Endothelial cell of umbilical vein (primary cell): ENCODE measurements around the gene METTL26. TPM values are rescaled to one million over a fixed set of nuclear protein-coding genes. Genes with fewer than 3 reads are reported as not detected.

Experiments
- BruUV-seq: library from RNA; stranded (reverse); fragments of 400-500 nt; replicated peaks from 2 replicates; lab custom pipeline; 2021; lab: Mats Ljungman, UMichigan
- CTCF ChIA-PET: fragments of 300-600, 350-600 bp; sonication (Branson Sonifier 250); formaldehyde crosslinking; loops from one replicate; lab custom pipeline; 2021; ENCODE audit warnings: antibody characterized with exemption, inconsistent platforms; lab: Charles Lee
- POLR2A ChIA-PET: fragments of 300-600, 350-600 bp; sonication (Branson Sonifier 250); formaldehyde crosslinking; loops from one replicate; lab custom pipeline; 2021; ENCODE audit warnings: antibody characterized with exemption, inconsistent platforms; lab: Charles Lee
- DNase-seq: peaks from one replicate; pipeline ENCODE4 v3.0.0-alpha.2; 2011; ENCODE audit warnings: low read depth, low spot score
- FAIRE-seq: peaks from 2 replicates; lab custom pipeline; 2011; peaks lifted over from hg19 to GRCh38; lab: Jason Lieb, UNC
- H2AFZ ChIP-seq: 2 replicates; pipeline ENCODE4 v1.6.0; 2012; ENCODE audit warnings: low read depth, low read length, control low read depth, inconsistent platforms
- H3K27ac ChIP-seq: 2 replicates; pipeline ENCODE4 v1.5.1; 2011; ENCODE audit warnings: low read depth, mild to moderate bottlenecking, control low read depth, low read length, moderate library complexity; ENCODE audit not compliant: insufficient read depth
- H3K27me3 ChIP-seq, 2 experiments: 2 replicates each; pipeline versions ENCODE4 v1.6.0 to v1.6.1; 2011; ENCODE audit warnings: low read length in 2 of 2, mixed read lengths in 1 of 2; ENCODE audit not compliant: control insufficient read depth in 2 of 2, insufficient read depth in 2 of 2
- H3K36me3 ChIP-seq, 2 experiments: 2 replicates in 1 of 2; 3 replicates in 1 of 2; pipeline ENCODE4 v1.5.1; 2011; ENCODE audit warnings: low read length in 2 of 2, mild to moderate bottlenecking in 1 of 2, moderate library complexity in 1 of 2; ENCODE audit not compliant: control insufficient read depth in 2 of 2, insufficient read depth in 2 of 2; ENCODE audit errors: extremely low read depth in 1 of 2
- H3K4me1 ChIP-seq: 3 replicates; pipeline ENCODE4 v1.5.1; 2011; ENCODE audit warnings: mild to moderate bottlenecking, low read length; ENCODE audit not compliant: control insufficient read depth, insufficient read depth; ENCODE audit errors: extremely low read depth
- H3K4me2 ChIP-seq: 2 replicates; pipeline ENCODE4 v1.6.1; 2011; ENCODE audit warnings: low read length, control low read depth, mixed read lengths; ENCODE audit not compliant: insufficient read depth
- H3K4me3 ChIP-seq, 3 experiments: fragments of 200-600 bp in 1 of 3; sonication (generic), shearing (Covaris generic) in 1 of 3; replicated peaks in 1 of 3; 2 replicates each; pipeline ENCODE4 v1.5.1; 2011 to 2016; ENCODE audit warnings: control low read depth in 3 of 3, low read length in 3 of 3, mild to moderate bottlenecking in 2 of 3, inconsistent platforms in 1 of 3, low read depth in 1 of 3, moderate library complexity in 1 of 3; ENCODE audit not compliant: insufficient read depth in 1 of 3
- H3K79me2 ChIP-seq: 2 replicates; pipeline ENCODE4 v1.6.0; 2012; ENCODE audit warnings: low read length, inconsistent platforms; ENCODE audit not compliant: control insufficient read depth, insufficient read depth
- H3K9ac ChIP-seq: replicated peaks from 2 replicates; pipeline ENCODE3; 2011; ENCODE audit warnings: low read length, control low read depth; ENCODE audit not compliant: insufficient read depth; ENCODE audit errors: extremely low read depth
- H3K9me1 ChIP-seq: replicated peaks from 3 replicates; pipeline ENCODE4 v1.6.0; 2011; ENCODE audit warnings: mild to moderate bottlenecking, low read length; ENCODE audit not compliant: control insufficient read depth, insufficient read depth; ENCODE audit errors: extremely low read depth
- H3K9me3 ChIP-seq: replicated peaks from 2 replicates; pipeline ENCODE4 v1.5.1; 2012; ENCODE audit warnings: low read length, inconsistent platforms; ENCODE audit not compliant: control insufficient read depth, insufficient read depth
- H4K20me1 ChIP-seq: replicated peaks from 2 replicates; pipeline ENCODE3; 2011; ENCODE audit warnings: mild to moderate bottlenecking, low read length; ENCODE audit not compliant: control insufficient read depth, insufficient read depth; ENCODE audit errors: extremely low read depth
- EZH2 ChIP-seq: IDR thresholded peaks from 2 replicates; pipeline ENCODE4 v1.6.1; 2012; ENCODE audit warnings: borderline replicate concordance, low read depth, mild to moderate bottlenecking, moderate library complexity, low read length, inconsistent platforms; ENCODE audit not compliant: severe bottlenecking
- FOS ChIP-seq: IDR thresholded peaks from 2 replicates; pipeline ENCODE4 v1.6.1; 2011; ENCODE audit warnings: mild to moderate bottlenecking, low read length, moderate library complexity, borderline replicate concordance; ENCODE audit not compliant: insufficient read depth
- GATA2 ChIP-seq: IDR thresholded peaks from 2 replicates; pipeline ENCODE4 v1.7.0; 2011; ENCODE audit warnings: low read depth, mild to moderate bottlenecking, moderate library complexity, mixed read lengths, low read length; ENCODE audit not compliant: insufficient read length, insufficient read depth
- JUN ChIP-seq: IDR thresholded peaks from 2 replicates; pipeline ENCODE4 v1.6.1; 2011; ENCODE audit warnings: borderline replicate concordance, low read depth; ENCODE audit not compliant: insufficient read length, insufficient read depth
- MAX ChIP-seq: IDR thresholded peaks from 2 replicates; pipeline ENCODE4 v1.6.1; 2011; ENCODE audit not compliant: insufficient read depth, insufficient read length
- MYC ChIP-seq: IDR thresholded peaks from one replicate; pipeline ENCODE4 v1.6.1; 2011; ENCODE audit warnings: mild to moderate bottlenecking, low read depth, low read length
- POLR2A ChIP-seq: IDR thresholded peaks from 2 replicates; pipeline ENCODE4 v1.6.1; 2012; ENCODE audit warnings: low read depth, mild to moderate bottlenecking, control low read depth, low read length
- POLR2AphosphoS5 ChIP-seq: IDR thresholded peaks from 2 replicates; pipeline ENCODE4 v1.6.1; 2012; ENCODE audit warnings: low read depth, mild to moderate bottlenecking, control low read depth, low read length, moderate library complexity; ENCODE audit not compliant: insufficient read depth
- dilution Hi-C: fragments of 300-500 bp; cut with MboI; formaldehyde crosslinking; loops from one replicate; pipeline ENCODE4 v1.15.0; 2019; ENCODE audit warnings: low sequenced_read_pairs; ENCODE audit not compliant: extremely low pct_ligation_motif_present
- intact Hi-C: fragments of 100-400 bp; cut with micrococcal nuclease; formaldehyde crosslinking; loops from one replicate; pipeline ENCODE4 v1.10.0; 2022
- polyA plus RNA-seq, 4 experiments: library from polyadenylated mRNA; depleted of rRNA in 3 of 4; stranded (reverse) in 3 of 4; unstranded in 1 of 4; fragments of >200 nt; gene quantifications; 2 replicates each; pipeline versions ENCODE4 v1.2.1 to v1.2.3, GENCODE V29; 2011 to 2012; ENCODE audit warnings: missing spikeins in 1 of 4
- total RNA-seq: library from RNA; stranded (reverse); gene quantifications from 2 replicates; pipeline ENCODE4 v1.2.3, GENCODE V29; 2021
- TF ChIP-seq, protein P1 (sequence below), 2 donors: IDR thresholded peaks; 1 replicate in 1 of 2; 2 replicates in 1 of 2; pipeline ENCODE4 v1.5.1; 2011; ENCODE audit warnings: low read length in 2 of 2, mild to moderate bottlenecking in 2 of 2, moderate library complexity in 2 of 2, control low read depth in 1 of 2, inconsistent platforms in 1 of 2, low read depth in 1 of 2; ENCODE audit not compliant: insufficient read depth in 1 of 2; ENCODE audit errors: extremely low read depth in 1 of 2

METTL26 gene
- total and polyA plus RNA-seq, 2 donors (not counting 3 experiments of a cell fraction or from before 2014, with no cell fraction given), result 114 to 138 TPM

DNA sequence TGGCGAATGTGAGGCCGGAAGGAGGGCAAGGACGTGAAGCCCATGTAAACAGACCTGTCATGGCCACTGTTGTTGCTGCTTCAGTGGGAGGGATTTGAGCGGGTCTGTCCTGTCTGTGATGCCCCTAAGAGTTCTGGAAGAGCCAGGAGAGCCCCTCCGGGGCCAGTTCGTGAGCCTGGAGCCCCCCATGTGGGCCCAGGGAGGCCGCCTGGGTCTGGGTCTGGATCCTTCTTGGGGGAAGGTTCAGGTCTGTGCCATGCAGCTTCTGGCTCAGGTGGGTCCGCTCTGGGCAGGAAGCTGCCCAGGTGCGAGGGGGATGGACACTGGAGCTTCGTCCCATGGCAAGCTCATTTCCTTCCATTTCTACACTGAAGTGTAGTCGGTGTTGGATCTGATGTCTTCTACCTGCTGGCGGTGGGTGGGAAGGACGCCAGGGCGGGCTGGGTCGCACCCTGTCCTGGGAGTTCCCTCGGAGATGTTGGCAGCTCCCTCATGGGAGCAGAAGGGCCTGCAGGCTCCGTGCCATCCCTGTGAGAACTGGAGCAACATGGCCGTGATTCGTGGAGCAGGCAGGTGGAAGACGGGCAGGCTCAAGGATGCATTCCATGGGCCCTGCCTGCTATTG is 16.5 kb downstream of the METTL26 start:
- Histone ChIP-seq H3K9me3 (no peaks in the 10 kb centered on the region), H3K79me2 (no peaks in the 10 kb centered on the region), H2AFZ (no peak overlapping the region), H4K20me1 (no peaks in the 10 kb centered on the region), H3K4me2 (no peak overlapping the region), H3K36me3 (no peaks in the 10 kb centered on the region), H3K9me1 (no peaks in the 10 kb centered on the region), H3K9ac (no peak overlapping the region), H3K27me3 (no peaks in the 10 kb centered on the region), H3K4me3 (no peak overlapping the region), H3K4me1 (no peaks in the 10 kb centered on the region), H3K27ac (no peak overlapping the region)
- intact Hi-C loops, result no loop called here
- dilution Hi-C loops, result no loop called here
- no peak for TF ChIP-seq MYC
- TF ChIP-seq EZH2, result no peak
- no peak for TF ChIP-seq JUN
- TF ChIP-seq GATA2, result no peak
- TF ChIP-seq POLR2A, result no peak
- no peak for TF ChIP-seq FOS
- no peak for TF ChIP-seq POLR2AphosphoS5
- BruUV-seq, result no TSS peak
- POLR2A ChIA-PET, result no interaction called here
- CTCF ChIA-PET, result no interaction called here
- DNase-seq (no peak), FAIRE-seq (no peak)

- dilution Hi-C loops, result no loop called here
- TF ChIP-seq, protein P1, sequence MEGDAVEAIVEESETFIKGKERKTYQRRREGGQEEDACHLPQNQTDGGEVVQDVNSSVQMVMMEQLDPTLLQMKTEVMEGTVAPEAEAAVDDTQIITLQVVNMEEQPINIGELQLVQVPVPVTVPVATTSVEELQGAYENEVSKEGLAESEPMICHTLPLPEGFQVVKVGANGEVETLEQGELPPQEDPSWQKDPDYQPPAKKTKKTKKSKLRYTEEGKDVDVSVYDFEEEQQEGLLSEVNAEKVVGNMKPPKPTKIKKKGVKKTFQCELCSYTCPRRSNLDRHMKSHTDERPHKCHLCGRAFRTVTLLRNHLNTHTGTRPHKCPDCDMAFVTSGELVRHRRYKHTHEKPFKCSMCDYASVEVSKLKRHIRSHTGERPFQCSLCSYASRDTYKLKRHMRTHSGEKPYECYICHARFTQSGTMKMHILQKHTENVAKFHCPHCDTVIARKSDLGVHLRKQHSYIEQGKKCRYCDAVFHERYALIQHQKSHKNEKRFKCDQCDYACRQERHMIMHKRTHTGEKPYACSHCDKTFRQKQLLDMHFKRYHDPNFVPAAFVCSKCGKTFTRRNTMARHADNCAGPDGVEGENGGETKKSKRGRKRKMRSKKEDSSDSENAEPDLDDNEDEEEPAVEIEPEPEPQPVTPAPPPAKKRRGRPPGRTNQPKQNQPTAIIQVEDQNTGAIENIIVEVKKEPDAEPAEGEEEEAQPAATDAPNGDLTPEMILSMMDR (IDR thresholded peaks at IDR 0.05; ENCODE audit: extremely low read depth in 1 of 2, insufficient read depth in 1 of 2, low read depth in 1 of 2, low read length in 2 of 2), result no peak
- TF ChIP-seq MYC (no peak), POLR2AphosphoS5 (no peak), EZH2 (no peak), MAX (no peak), POLR2A (no peak), FOS (no peak), GATA2 (no peak), JUN (no peak)
- Histone ChIP-seq H3K36me3 (no peaks in the 10 kb centered on the region), H3K27me3 (no peaks in the 10 kb centered on the region), H3K4me2 (no peak overlapping the region), H3K9me3 (no peaks in the 10 kb centered on the region), H3K9ac (no peak overlapping the region), H2AFZ (no peak overlapping the region), H4K20me1 (no peaks in the 10 kb centered on the region), H3K4me1 (no peaks in the 10 kb centered on the region), H3K4me3 (no peak overlapping the region), H3K9me1 (no peaks in the 10 kb centered on the region), H3K27ac (no peak overlapping the region), H3K79me2 (no peaks in the 10 kb centered on the region)
- no peak for DNase-seq
- ChIA-PET CTCF (no interaction called here), POLR2A (no interaction called here)
- no peak for FAIRE-seq
- intact Hi-C loops, result no loop called here
- no TSS peak for BruUV-seq
Measured at GRCh38 chr16:617855-618254, 18.2 kb downstream of the METTL26 start.
